GM21515 (cell line): Measurements from ENCODE around the gene CPSF7.
A peak's percentile ranks its signal among the peaks of the same experiment; 100 is the strongest.

Experiments used
- ATAC-seq: cut with Tn5 transposase; IDR thresholded peaks from one replicate; pipeline ENCODE4 v1.9.1; 2021; ENCODE audit not compliant: unreplicated experiment

Gene CPSF7

GRCh38 chr11:61357894-61358239, 71.9 kb downstream of the CPSF7 start:
- no peak for ATAC-seq

GRCh38 chr11:61357233-61357893, 72.4 kb downstream of the CPSF7 start:
- peak; percentile 35 for ATAC-seq

GRCh38 chr11:61356706-61357105, 73.1 kb downstream of the CPSF7 start:
- ATAC-seq, result no peak

- no peak for ATAC-seq
Measured at GRCh38 chr11:61354208-61354607, 75.6 kb downstream of the CPSF7 start.

GRCh38 chr11:61353131-61354067, 76.4 kb downstream of the CPSF7 start:
- ATAC-seq, result no peak
